CD4-positive, alpha-beta memory T cell (primary cell): ENCODE measurements around the gene TXNRD1. TPM values are rescaled to one million over a fixed set of nuclear protein-coding genes. Genes with fewer than 3 reads are reported as not detected.
"Not testable (repeated sequence)": the region's sequence is repeated elsewhere in the genome, so short reads cannot be mapped to it uniquely, and the experiment has no call there.

Experiments used
- CTCF ChIA-PET: fragments of 350-600 bp; sonication (Branson Sonifier 250); formaldehyde crosslinking; loops from one replicate; lab custom pipeline; 2021; ENCODE audit warnings: inconsistent platforms; ENCODE audit not compliant: partially characterized antibody; lab: Charles Lee
- POLR2A ChIA-PET: fragments of 350-600 bp; sonication (Branson Sonifier 250); formaldehyde crosslinking; loops from one replicate; lab custom pipeline; 2021; ENCODE audit not compliant: partially characterized antibody; lab: Charles Lee
- DNase-seq, 5 donors: peaks; one replicate each; pipeline versions ENCODE4 v3.0.0 to v3.0.0-alpha.2; 2020 to 2022; ENCODE audit warnings: mixed read lengths in 1 of 5
- H3K27ac ChIP-seq: one replicate; pipeline ENCODE4 v1.7.0; 2013; ENCODE audit warnings: low read depth, low read length
- H3K27me3 ChIP-seq: 2 replicates; pipeline ENCODE4 v1.7.0; 2013; ENCODE audit warnings: mild to moderate bottlenecking, low read length, moderate library complexity; ENCODE audit not compliant: insufficient read depth
- H3K36me3 ChIP-seq: 2 replicates; pipeline ENCODE4 v1.7.0; 2013; ENCODE audit warnings: mild to moderate bottlenecking, low read length, moderate library complexity; ENCODE audit not compliant: insufficient read depth
- H3K4me1 ChIP-seq: 2 replicates; pipeline ENCODE4 v1.7.0; 2013; ENCODE audit warnings: mild to moderate bottlenecking, low read length, moderate library complexity; ENCODE audit not compliant: insufficient read depth
- H3K4me3 ChIP-seq, 2 donors: one replicate each; pipeline ENCODE4 v1.7.0; 2013; ENCODE audit warnings: low read length in 2 of 2, mild to moderate bottlenecking in 1 of 2
- H3K9me3 ChIP-seq, 2 donors: one replicate each; pipeline ENCODE4 v1.7.0; 2013; ENCODE audit warnings: low read length in 2 of 2, control low read depth in 1 of 2; ENCODE audit not compliant: control insufficient read depth in 1 of 2
- H3K27ac Mint-ChIP-seq, 7 donors: one replicate each; pipeline ENCODE4 v1.8.0; 2020 to 2021; ENCODE audit warnings: mixed read lengths in 7 of 7, mild to moderate bottlenecking in 6 of 7, inconsistent platforms in 3 of 7, moderate library complexity in 3 of 7
- H3K27me3 Mint-ChIP-seq, 2 donors: one replicate each; pipeline ENCODE4 v1.8.0; 2020 to 2021; ENCODE audit warnings: mixed read lengths in 2 of 2
- H3K36me3 Mint-ChIP-seq, 2 donors: one replicate each; pipeline ENCODE4 v1.8.0; 2020 to 2021; ENCODE audit warnings: mixed read lengths in 2 of 2, inconsistent platforms in 1 of 2, mild to moderate bottlenecking in 1 of 2
- H3K4me1 Mint-ChIP-seq, 4 donors: one replicate each; pipeline ENCODE4 v1.8.0; 2020 to 2021; ENCODE audit warnings: mixed read lengths in 4 of 4, mild to moderate bottlenecking in 1 of 4
- H3K4me3 Mint-ChIP-seq, 8 donors: one replicate each; pipeline ENCODE4 v1.8.0; 2020 to 2021; ENCODE audit warnings: mixed read lengths in 8 of 8, mild to moderate bottlenecking in 7 of 8, moderate library complexity in 6 of 8, inconsistent platforms in 3 of 8
- H3K9me3 Mint-ChIP-seq, 8 donors: one replicate each; pipeline ENCODE4 v1.8.0; 2020 to 2021; ENCODE audit warnings: mixed read lengths in 8 of 8, mild to moderate bottlenecking in 5 of 8, inconsistent platforms in 3 of 8, moderate library complexity in 1 of 8
- intact Hi-C: fragments of 100-400 bp; cut with micrococcal nuclease; formaldehyde crosslinking; loops from one replicate; pipeline ENCODE4 v1.15.1; 2023
- polyA plus RNA-seq, 2 donors: library from polyadenylated mRNA; unstranded; fragments of 300-500 nt; fragmentation: Illumina TruSeq; gene quantifications; one replicate each; pipeline ENCODE4 v1.2.3, GENCODE V29; 2021
- total RNA-seq, 2 experiments: library from RNA; stranded (reverse); gene quantifications; one replicate each; pipeline ENCODE4 v1.2.3, GENCODE V29; 2021

The TXNRD1 gene
- total and polyA plus RNA-seq, 4 experiments from 2014 or later = 32.2 to 64.5 (median 46.7) TPM

DNA sequence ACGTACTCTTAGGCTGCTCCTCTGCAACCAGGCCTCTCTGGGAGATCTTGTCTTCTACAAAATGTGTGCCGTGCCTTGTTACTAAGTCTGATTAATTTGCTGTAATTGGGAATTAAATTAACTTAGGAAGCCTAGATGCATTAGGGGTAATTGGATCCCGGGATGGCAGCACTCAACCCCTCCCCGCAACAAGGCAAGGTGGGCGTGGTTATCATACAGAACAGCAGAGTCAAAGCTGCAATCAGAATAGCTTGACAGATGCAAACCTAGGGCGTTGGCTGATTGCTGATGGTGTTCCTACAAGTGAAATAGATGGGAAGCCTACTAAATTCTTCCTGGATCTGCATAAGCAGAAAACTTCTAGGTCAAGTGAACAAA lies 43.0 kb upstream of the TXNRD1 start:
- no peak overlapping the region for H3K27ac Mint-ChIP-seq
- CTCF ChIA-PET = no interaction called here
- no peak overlapping the region for H3K27ac ChIP-seq

DNA sequence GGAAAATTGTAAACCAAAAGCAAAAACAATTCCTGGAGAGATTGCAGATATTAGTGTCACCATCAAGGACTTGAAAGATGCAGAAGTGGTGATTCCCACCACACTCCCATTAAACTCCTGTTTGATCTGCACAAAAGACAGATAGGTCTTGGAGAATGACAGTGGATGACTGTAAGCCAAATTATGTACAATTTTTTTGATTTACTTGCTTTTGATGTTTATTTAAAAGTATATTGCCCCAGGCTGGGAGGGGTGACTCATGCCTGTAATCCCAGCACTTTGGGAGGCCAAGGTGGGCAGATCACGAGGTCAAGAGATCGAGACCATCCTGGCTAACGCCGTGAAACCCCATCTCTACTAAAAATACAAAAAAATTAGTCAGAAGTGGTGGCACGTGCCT lies 41.8 kb upstream of the TXNRD1 start:
- H3K36me3 ChIP-seq, H3K4me1 Mint-ChIP-seq, H3K9me3 ChIP-seq, H3K4me3 Mint-ChIP-seq, H3K27me3 Mint-ChIP-seq, H3K27ac Mint-ChIP-seq, H3K27me3 ChIP-seq, POLR2A ChIA-PET, H3K4me3 ChIP-seq, H3K4me1 ChIP-seq, H3K36me3 Mint-ChIP-seq, H3K9me3 Mint-ChIP-seq, DNase-seq, intact Hi-C loops, CTCF ChIA-PET, H3K27ac ChIP-seq: not testable (repeated sequence)

More for the DNA sequence above, 43.0 kb upstream of the TXNRD1 start:
- intact Hi-C loops = no loop called here
- no peaks in the 10 kb centered on the region for H3K36me3 ChIP-seq
- POLR2A ChIA-PET = no interaction called here
- no peak for DNase-seq
- H3K4me3 ChIP-seq = no peak overlapping the region
- no peaks in the 10 kb centered on the region for H3K4me1 ChIP-seq
- Mint-ChIP-seq H3K4me3 (no peak overlapping the region), H3K27me3 (peaks cover 0 to under 1% of the 10 kb centered on the region in 2 donors), H3K36me3 (no peaks in the 10 kb centered on the region), H3K9me3 (no peaks in the 10 kb centered on the region), H3K4me1 (no peaks in the 10 kb centered on the region)
- H3K9me3 ChIP-seq = no peaks in the 10 kb centered on the region
- H3K27me3 ChIP-seq = no peaks in the 10 kb centered on the region

DNA sequence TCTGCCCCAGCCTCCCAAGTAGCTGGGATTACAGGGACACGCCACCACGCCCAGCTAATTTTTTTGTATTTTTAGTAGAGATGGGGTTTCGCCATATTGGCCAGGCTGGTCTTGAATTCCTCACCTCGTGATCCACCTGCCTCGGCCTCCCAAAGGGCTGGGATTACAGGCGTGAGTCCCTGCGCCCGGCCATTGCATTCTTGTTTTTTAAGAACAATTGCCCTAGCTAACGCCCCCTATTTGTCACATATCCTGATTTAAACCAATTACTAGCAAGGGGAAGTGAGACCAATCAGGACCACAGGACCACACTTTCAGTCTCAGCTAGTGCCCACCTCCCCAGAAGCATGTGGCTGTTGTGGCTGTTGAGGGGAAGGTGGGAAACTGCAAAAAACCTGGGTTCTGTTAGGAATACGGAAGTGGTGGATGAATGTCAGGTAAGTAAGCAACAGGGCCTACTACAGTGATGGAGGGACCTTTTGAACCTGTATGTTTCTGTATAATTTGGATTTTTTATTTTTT lies 39.8 kb upstream of the TXNRD1 start:
- H3K36me3 ChIP-seq = no peaks in the 10 kb centered on the region
- H3K4me3 ChIP-seq = no peak overlapping the region
- Mint-ChIP-seq H3K4me1 (no peaks in the 10 kb centered on the region), H3K4me3 (no peak overlapping the region), H3K36me3 (no peaks in the 10 kb centered on the region), H3K9me3 (no peaks in the 10 kb centered on the region), H3K27me3 (no peaks in the 10 kb centered on the region), H3K27ac (no peak overlapping the region)
- H3K27me3 ChIP-seq = no peaks in the 10 kb centered on the region
- intact Hi-C loops = no loop called here
- ChIA-PET POLR2A (no interaction called here), CTCF (no interaction called here)
- DNase-seq = no peak
- H3K9me3 ChIP-seq = no peaks in the 10 kb centered on the region
- H3K27ac ChIP-seq = no peak overlapping the region
- H3K4me1 ChIP-seq = no peaks in the 10 kb centered on the region

DNA sequence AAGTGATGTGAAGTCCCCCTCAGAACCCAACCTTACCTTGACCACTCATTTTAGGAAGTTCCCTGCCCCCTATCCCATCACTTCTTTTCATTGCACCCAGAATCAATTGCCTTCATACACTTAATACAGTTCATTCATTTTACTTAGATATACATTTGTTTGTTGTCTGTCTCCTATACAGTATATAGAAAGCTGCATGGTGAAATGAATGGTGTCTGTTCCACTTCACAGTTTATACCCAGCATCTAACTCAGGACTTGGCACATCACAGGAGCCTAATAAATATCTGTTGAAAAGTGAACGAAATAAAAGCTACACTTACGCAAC lies 38.3 kb upstream of the TXNRD1 start:
- POLR2A ChIA-PET = no interaction called here
- Histone ChIP-seq H3K9me3 (no peaks in the 10 kb centered on the region), H3K27ac (no peak overlapping the region), H3K27me3 (no peaks in the 10 kb centered on the region), H3K36me3 (no peaks in the 10 kb centered on the region), H3K4me1 (no peaks in the 10 kb centered on the region), H3K4me3 (no peak overlapping the region)
- Mint-ChIP-seq H3K27ac (no peak overlapping the region), H3K27me3 (peaks cover 0 to 3% of the 10 kb centered on the region in 2 donors), H3K4me1 (no peaks in the 10 kb centered on the region), H3K9me3 (no peaks in the 10 kb centered on the region), H3K36me3 (no peaks in the 10 kb centered on the region), H3K4me3 (no peak overlapping the region)
- intact Hi-C loops = no loop called here
- CTCF ChIA-PET = no interaction called here
- no peak for DNase-seq

DNA sequence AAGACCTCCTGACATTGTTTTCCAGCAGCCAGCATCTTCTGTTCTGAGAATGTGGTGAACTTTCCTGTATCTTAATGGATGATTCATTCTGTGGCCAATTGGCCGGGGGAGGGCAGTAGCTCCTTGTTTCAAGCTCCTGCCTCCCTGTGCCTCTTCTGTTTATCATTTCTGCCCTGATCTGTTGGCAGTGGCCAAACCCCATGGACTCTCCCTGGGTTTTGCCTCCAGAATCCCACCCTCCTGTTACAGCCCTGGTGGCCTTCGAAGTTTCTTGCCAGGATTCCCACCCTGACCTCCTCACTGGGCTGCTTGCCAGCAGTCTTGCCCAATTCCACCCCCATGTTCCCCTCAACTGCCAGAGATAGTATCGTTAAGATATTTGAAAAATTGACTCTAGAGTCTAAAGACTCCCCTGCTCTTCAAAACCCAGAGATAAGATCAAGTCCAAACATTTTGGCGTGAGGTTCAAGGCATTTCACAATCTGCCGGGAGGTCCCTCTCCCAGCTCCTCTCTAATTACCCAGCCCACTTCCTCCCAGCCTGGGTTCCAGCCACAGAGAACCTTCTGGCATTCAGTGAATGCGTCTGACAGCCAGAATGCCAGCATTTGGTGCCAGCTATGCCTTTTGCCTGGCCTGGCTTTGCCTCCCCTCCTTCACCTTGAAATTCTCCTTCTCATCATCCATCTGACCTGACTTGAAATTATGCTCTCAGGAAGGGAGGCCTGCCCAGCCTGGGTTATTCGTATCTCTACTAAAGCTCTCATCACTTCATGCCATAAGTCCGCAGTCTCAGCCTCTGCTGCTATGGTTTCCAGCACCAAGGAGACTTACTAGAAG lies 37.7 kb upstream of the TXNRD1 start:
- Mint-ChIP-seq H3K4me3 (no peak overlapping the region), H3K36me3 (no peaks in the 10 kb centered on the region), H3K9me3 (no peaks in the 10 kb centered on the region), H3K4me1 (no peaks in the 10 kb centered on the region), H3K27me3 (peaks cover 0 to 3% of the 10 kb centered on the region in 2 donors), H3K27ac (no peak overlapping the region)
- no peaks in the 10 kb centered on the region for H3K9me3 ChIP-seq
- intact Hi-C loops = no loop called here
- no peaks in the 10 kb centered on the region for H3K4me1 ChIP-seq
- no peak overlapping the region for H3K27ac ChIP-seq
- no peak overlapping the region for H3K4me3 ChIP-seq
- H3K36me3 ChIP-seq = no peaks in the 10 kb centered on the region
- DNase-seq = no peak
- CTCF ChIA-PET = no interaction called here
- POLR2A ChIA-PET = no interaction called here
- H3K27me3 ChIP-seq = no peaks in the 10 kb centered on the region

DNA sequence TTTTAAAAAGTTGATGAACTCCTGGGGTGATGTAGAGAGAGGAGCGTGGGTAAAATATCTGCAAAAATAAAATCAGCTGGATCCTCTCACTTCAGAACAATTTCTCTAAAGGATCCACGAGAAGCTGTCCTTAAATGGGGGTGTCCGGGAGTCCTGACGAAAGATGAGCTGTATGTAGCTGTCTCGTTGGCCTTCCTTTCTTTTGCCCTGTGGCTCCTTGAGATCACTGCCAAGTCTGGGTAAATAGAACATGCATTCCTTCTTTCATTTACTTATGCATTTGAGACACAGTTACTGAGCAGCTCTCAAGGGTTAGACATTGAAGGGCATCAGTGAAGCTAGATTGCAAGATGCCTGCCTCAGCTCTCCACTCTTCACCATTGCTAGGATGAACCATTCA lies 35.2 kb upstream of the TXNRD1 start:
- Histone ChIP-seq H3K27ac (no peak overlapping the region), H3K4me3 (no peak overlapping the region), H3K27me3 (no peaks in the 10 kb centered on the region), H3K4me1 (no peaks in the 10 kb centered on the region), H3K36me3 (no peaks in the 10 kb centered on the region), H3K9me3 (no peaks in the 10 kb centered on the region)
- ChIA-PET POLR2A (no interaction called here), CTCF (no interaction called here)
- Mint-ChIP-seq H3K4me3 (no peak overlapping the region), H3K27ac (peak overlapping the region in 1 of 7 donors; percentile 50), H3K4me1 (no peaks in the 10 kb centered on the region), H3K9me3 (peaks cover 0 to 3% (median 1%) of the 10 kb centered on the region in 8 donors), H3K27me3 (peaks cover 0 to 3% of the 10 kb centered on the region in 2 donors), H3K36me3 (no peaks in the 10 kb centered on the region)
- DNase-seq = no peak
- intact Hi-C loops = no loop called here

DNA sequence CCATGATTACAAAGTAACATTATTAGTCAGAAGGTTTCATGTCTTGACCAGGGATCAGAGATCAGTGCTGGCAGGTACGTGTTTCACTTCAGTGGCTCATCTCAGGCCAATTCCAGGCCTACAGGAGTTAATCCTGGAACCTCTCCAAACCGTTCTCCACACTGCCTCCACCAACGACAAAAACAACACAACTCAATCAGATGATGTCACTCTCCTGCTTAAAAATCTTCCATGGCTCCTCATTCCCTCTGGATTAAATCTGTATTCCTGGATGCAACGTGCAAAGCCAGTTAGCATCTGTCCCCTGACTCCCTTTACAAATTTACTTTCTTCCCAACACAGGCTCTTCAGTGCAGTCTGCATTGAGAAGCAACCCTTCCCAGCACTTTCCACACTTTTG lies 34.3 kb upstream of the TXNRD1 start:
- Histone ChIP-seq H3K4me1 (no peaks in the 10 kb centered on the region), H3K4me3 (no peak overlapping the region), H3K27ac (no peak overlapping the region), H3K36me3 (no peaks in the 10 kb centered on the region), H3K27me3 (no peaks in the 10 kb centered on the region), H3K9me3 (no peaks in the 10 kb centered on the region)
- no peak overlapping the region for H3K4me3 Mint-ChIP-seq
- peaks cover 0 to 3% of the 10 kb centered on the region in 2 donors for H3K27me3 Mint-ChIP-seq
- H3K4me1 Mint-ChIP-seq = no peaks in the 10 kb centered on the region
- peaks cover 0 to 3% (median 1%) of the 10 kb centered on the region in 8 donors for H3K9me3 Mint-ChIP-seq
- H3K36me3 Mint-ChIP-seq = no peaks in the 10 kb centered on the region
- POLR2A ChIA-PET = no interaction called here
- peak overlapping the region in 1 of 7 donors; percentile 7 for H3K27ac Mint-ChIP-seq
- intact Hi-C loops = no loop called here
- no peak for DNase-seq
- CTCF ChIA-PET = interaction anchor here (0.7 kb wide), 1 partner anchor 400 kb away, joined by 4 read pairs; no protein-coding TSS in a partner anchor
